Spleen (tissue), 11 donors: ENCODE measurements around the gene GOLGA1. TPM values are rescaled to one million over a fixed set of nuclear protein-coding genes. Genes with fewer than 3 reads are reported as not detected.

Experiments
- DNase-seq: peaks from one replicate; pipeline ENCODE4 v3.0.0-alpha.2; 2020
- H3K27ac ChIP-seq, 8 donors: fragments of 200-600 bp; sonication (generic) in 7 of 8; 1 replicate in 4 of 8; 2 replicates in 4 of 8; pipeline versions ENCODE4 v1.5.0 to v1.8.0; 2016 to 2021; ENCODE audit warnings: inconsistent platforms in 4 of 8, mild to moderate bottlenecking in 4 of 8, moderate library complexity in 1 of 8
- H3K27me3 ChIP-seq, 7 donors: fragments of 200-600 bp; sonication (generic) in 6 of 7; replicated peaks in 1 of 7; 1 replicate in 4 of 7; 2 replicates in 3 of 7; pipeline versions ENCODE4 v1.5.0 to v1.8.0; 2016 to 2021; ENCODE audit warnings: inconsistent platforms in 3 of 7, mild to moderate bottlenecking in 1 of 7
- H3K36me3 ChIP-seq, 6 donors: fragments of 200-600 bp; sonication (generic) in 5 of 6; 1 replicate in 4 of 6; 2 replicates in 2 of 6; pipeline versions ENCODE4 v1.5.0 to v1.8.0; 2016 to 2021; ENCODE audit warnings: inconsistent platforms in 2 of 6
- H3K4me1 ChIP-seq, 6 donors: fragments of 200-600 bp; sonication (generic) in 5 of 6; 1 replicate in 3 of 6; 2 replicates in 3 of 6; pipeline versions ENCODE4 v1.5.0 to v1.8.0; 2016 to 2021; ENCODE audit warnings: inconsistent platforms in 3 of 6
- H3K4me3 ChIP-seq, 8 donors: fragments of 200-600 bp; sonication (generic) in 7 of 8; 1 replicate in 4 of 8; 2 replicates in 4 of 8; pipeline versions ENCODE4 v1.5.0 to v1.8.0; 2016 to 2021; ENCODE audit warnings: inconsistent platforms in 4 of 8, mild to moderate bottlenecking in 4 of 8, moderate library complexity in 2 of 8
- H3K9me3 ChIP-seq, 8 donors: fragments of 200-600 bp; sonication (generic) in 7 of 8; 1 replicate in 4 of 8; 2 replicates in 4 of 8; pipeline versions ENCODE4 v1.5.0 to v1.8.0; 2016 to 2021; ENCODE audit warnings: inconsistent platforms in 4 of 8
- CTCF ChIP-seq, 11 experiments: fragments of 200-600 bp in 7 of 11; fragments of 450-650 bp in 4 of 11; sonication (generic) in 4 of 11; IDR thresholded peaks in 8 of 11; conservative IDR thresholded peaks in 3 of 11; 1 replicate in 7 of 11; 2 replicates in 4 of 11; pipeline versions ENCODE4 v1.4.0 to v1.8.0; 2016 to 2021; ENCODE audit warnings: antibody characterized with exemption in 11 of 11, inconsistent platforms in 4 of 11, mild to moderate bottlenecking in 1 of 11
- POLR2A ChIP-seq, 3 donors: fragments of 450-650 bp; IDR thresholded peaks; one replicate each; pipeline ENCODE4 v1.5.1; 2017; ENCODE audit warnings: antibody characterized with exemption in 3 of 3, mild to moderate bottlenecking in 1 of 3
- POLR2AphosphoS5 ChIP-seq, 3 donors: sonication (generic); formaldehyde crosslinking; IDR thresholded peaks; one replicate each; pipeline ENCODE4 v1.5.1; 2017; ENCODE audit warnings: antibody characterized with exemption in 3 of 3
- WGBS, 5 donors: extraction: QIAGEN DNeasy Blood & Tissue Kit in 3 of 5; methylation state at CpG; one replicate each; pipeline versions ENCODE4 v1.1.5 to v1.1.7; 2013 to 2018; 5-methylcytosine and 5-hydroxymethylcytosine counted together
- intact Hi-C: fragments of 100-400 bp; cut with DNase I; formaldehyde crosslinking; loops from one replicate; pipeline ENCODE4 v1.15.0; 2023; ENCODE audit warnings: low total_unique reads
- polyA plus RNA-seq, 3 donors: library from polyadenylated mRNA; stranded (reverse); fragments of 200-250 nt; gene quantifications; one replicate each; pipeline ENCODE4 v1.2.1, GENCODE V29; 2013
- total RNA-seq, 7 donors: library from RNA; depleted of rRNA in 3 of 7; stranded (reverse); fragments of >200 nt in 3 of 7; fragmentation: NEBNext Ultra II Directional in 4 of 7; extraction: Animal tissue kit (Norgen Biotek cat#: 25700) in 4 of 7; gene quantifications; one replicate each; pipeline versions ENCODE4 v1.1.0 to v1.2.1, GENCODE V29; 2016 to 2021
- donor health status: healthy with polysubstance abuse.
- donor health status: DM: no; HTN: no; CAD: no; lungs with moderate emphysema.
- donor health status: DM: no; HTN: no; CAD: no.
- donor health status: Bipolar disorder and iron deficiency.
- donor health status: healthy.
- donor health status: DM: no; HTN: no; CAD: no.
- donor health status: DM: yes; HTN: yes; CAD: no.

Gene GOLGA1
- total and polyA plus RNA-seq, 10 donors: 4.7 to 30.5 (median 22.9) TPM

- intact Hi-C loops: loop anchor here (10.0 kb wide), 1 partner anchor 199 kb away; the partner anchor contains the start of gene SCAI
- H3K27ac ChIP-seq: no peak overlapping the region
- peaks cover 0 to 30% (median 10%) of the 10 kb centered on the region in 6 donors for H3K4me1 ChIP-seq
- H3K9me3 ChIP-seq: no peaks in the 10 kb centered on the region
- TF ChIP-seq POLR2A (IDR thresholded peaks at IDR 0.05) (no peak), POLR2AphosphoS5 (IDR thresholded peaks at IDR 0.05) (no peak), CTCF (IDR thresholded peaks at IDR 0.05 in 8 of 11, conservative IDR thresholded peaks at IDR 0.05 in 3 of 11) (no peak)
- H3K4me3 ChIP-seq: no peak overlapping the region
- no peaks in the 10 kb centered on the region for H3K36me3 ChIP-seq
- WGBS, 5 donors: 88 to 98% (median 94%) methylated on average over 1 of the region's 1 CpG
- DNase-seq: no peak
- H3K27me3 ChIP-seq: no peaks in the 10 kb centered on the region
These were observed 5.3 kb upstream of the GOLGA1 start for GRCh38 chr9:124946167-124946566.

DNA sequence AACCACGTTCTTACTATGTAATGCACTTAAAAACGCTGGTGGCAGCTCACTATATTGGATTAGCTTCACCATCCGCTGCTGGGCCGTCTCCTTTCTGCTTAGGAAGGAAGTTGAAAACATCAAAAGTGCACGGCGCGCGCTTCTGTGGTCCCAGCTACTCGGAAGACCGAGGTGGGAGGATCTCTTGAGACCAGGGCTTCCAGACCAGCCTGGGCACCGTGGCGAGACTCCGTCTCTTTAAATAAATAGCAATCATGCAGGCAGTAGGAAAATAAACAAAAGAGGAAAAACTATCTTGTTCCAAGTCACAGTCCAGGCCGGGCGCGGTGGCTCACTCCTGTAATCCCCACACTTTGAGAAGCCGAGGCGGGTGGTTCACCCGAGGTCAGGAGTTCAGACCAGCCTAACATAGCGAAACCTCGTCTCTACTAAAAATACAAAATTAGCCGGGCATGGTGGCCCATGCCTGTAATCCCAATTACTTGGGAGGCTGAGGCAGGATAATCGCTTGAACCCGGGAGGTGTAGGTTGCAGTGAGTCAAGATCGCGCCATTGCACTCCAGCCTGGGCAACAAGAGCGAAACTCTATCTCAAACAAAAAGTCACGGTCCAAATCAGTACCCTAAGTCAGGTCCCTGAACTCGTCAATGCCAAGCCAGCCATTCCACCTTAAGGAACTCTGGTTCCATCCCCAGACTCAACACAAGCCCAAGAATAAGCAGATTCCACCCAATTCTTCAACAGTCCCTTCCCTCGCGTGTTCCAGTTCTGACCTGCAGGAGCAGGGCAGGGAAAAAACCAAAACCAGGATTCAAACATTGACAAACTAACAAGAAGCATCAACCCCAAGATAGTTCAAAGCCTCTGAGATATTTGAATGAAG, 1.0 kb upstream of the GOLGA1 start:
- peak overlapping the region; percentile 53 to 92 (median 82) for H3K4me3 ChIP-seq
- peak overlapping the region; percentile 92 to 99 (median 98) for H3K27ac ChIP-seq
- peaks cover 0 to 18% (median 14%) of the 10 kb centered on the region in 6 donors for H3K36me3 ChIP-seq
- intact Hi-C loops: loop anchor here (10.0 kb wide), 1 partner anchor 203 kb away; the partner anchor contains the start of gene SCAI
- H3K4me1 ChIP-seq: peaks cover 7 to 49% (median 22%) of the 10 kb centered on the region in 6 donors
- H3K27me3 ChIP-seq: no peaks in the 10 kb centered on the region
- DNase-seq: peak; percentile 93
- TF ChIP-seq POLR2AphosphoS5 (IDR thresholded peaks at IDR 0.05) (peak in 1 of 3 donors; percentile 59), CTCF (IDR thresholded peaks at IDR 0.05 in 8 of 11, conservative IDR thresholded peaks at IDR 0.05 in 3 of 11) (no peak), POLR2A (IDR thresholded peaks at IDR 0.05) (peak in 1 of 3 donors; percentile 27)
- H3K9me3 ChIP-seq: no peaks in the 10 kb centered on the region
- WGBS, 5 donors: 13 to 20% (median 17%) methylated on average over 29 to 31 of the region's 31 CpGs

GRCh38 chr9:124940521-124940893, 376 bp downstream of the GOLGA1 start:
- Histone ChIP-seq H3K4me3 (peak overlapping the region; percentile 53 to 92 (median 82)), H3K9me3 (no peaks in the 10 kb centered on the region), H3K27me3 (no peaks in the 10 kb centered on the region), H3K27ac (peak overlapping the region; percentile 92 to 99 (median 98)), H3K36me3 (peaks cover 0 to 32% (median 24%) of the 10 kb centered on the region in 6 donors), H3K4me1 (peaks cover 7 to 51% (median 22%) of the 10 kb centered on the region in 6 donors)
- intact Hi-C loops: loop anchor here (10.0 kb wide), 1 partner anchor 204 kb away; the partner anchor contains the start of gene SCAI
- 0 to 1% (median 0%) methylated on average over 3 to 17 of the region's 17 CpGs for WGBS, 5 donors
- TF ChIP-seq POLR2A (IDR thresholded peaks at IDR 0.05): no peak
- no peak for TF ChIP-seq POLR2AphosphoS5 (IDR thresholded peaks at IDR 0.05)
- TF ChIP-seq CTCF (IDR thresholded peaks at IDR 0.05 in 8 of 11, conservative IDR thresholded peaks at IDR 0.05 in 3 of 11): no peak
- DNase-seq: no peak

DNA sequence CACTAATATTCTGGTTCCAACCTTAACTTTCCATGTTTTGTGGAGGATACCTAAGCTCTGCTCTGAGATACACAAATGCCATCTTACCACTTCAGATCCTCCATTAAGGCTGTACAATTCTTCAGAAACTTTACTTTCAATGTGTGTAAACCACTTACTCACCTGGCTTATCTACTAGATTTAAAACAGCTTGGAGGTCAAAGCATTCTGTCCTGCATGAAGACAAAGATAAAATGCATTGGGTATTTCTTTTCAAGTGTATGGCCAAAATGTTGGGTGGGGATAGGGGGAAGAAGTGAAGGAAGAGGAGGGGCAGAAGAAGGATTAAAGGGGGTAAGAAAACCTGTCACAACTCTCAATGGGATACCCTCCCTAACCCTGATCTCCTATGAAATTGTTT, 939 bp downstream of the GOLGA1 start:
- intact Hi-C loops: loop anchor here (10.0 kb wide), 2 partner anchors 65 to 205 kb away; partner anchors contain the start of gene SCAI
- no peak for DNase-seq
- TF ChIP-seq CTCF (IDR thresholded peaks at IDR 0.05 in 8 of 11, conservative IDR thresholded peaks at IDR 0.05 in 3 of 11): no peak
- no peak for TF ChIP-seq POLR2AphosphoS5 (IDR thresholded peaks at IDR 0.05)
- no peak for TF ChIP-seq POLR2A (IDR thresholded peaks at IDR 0.05)
- Histone ChIP-seq H3K9me3 (no peaks in the 10 kb centered on the region), H3K36me3 (peaks cover 0 to 38% (median 27%) of the 10 kb centered on the region in 6 donors), H3K4me3 (peak overlapping the region in 7 of 8 donors; percentile 53 to 92 (median 80)), H3K27me3 (no peaks in the 10 kb centered on the region), H3K27ac (peak overlapping the region in 7 of 8 donors; percentile 92 to 99 (median 97)), H3K4me1 (peaks cover 7 to 57% (median 22%) of the 10 kb centered on the region in 6 donors)
